IMR-90 (cell line): ENCODE data around the gene SNTG2. TPM values are rescaled to one million over a fixed set of nuclear protein-coding genes. Genes with fewer than 3 reads are reported as not detected.

Source experiments
- ATAC-seq: fragments of 200-7000 bp; cut with Tn5 transposase; 2 replicates; pipeline ENCODE4 v1.9.1; 2020; ENCODE audit warnings: low read depth, mild to moderate bottlenecking, moderate library complexity
- BruUV-seq: library from RNA; stranded (reverse); fragments of 400-500 nt; replicated peaks from 2 replicates; lab custom pipeline; 2021; lab: Mats Ljungman, UMichigan
- CTCF ChIA-PET: fragments of 300-600 bp; formaldehyde crosslinking; extraction: SDS; loops from one replicate; lab custom pipeline; 2021; ENCODE audit warnings: antibody characterized with exemption; lab: Yijun Ruan, JAX
- POLR2A ChIA-PET: fragments of 300-600 bp; sonication (Branson Sonifier 250); formaldehyde crosslinking; loops from one replicate; lab custom pipeline; 2022; ENCODE audit warnings: antibody characterized with exemption; ENCODE audit not compliant: unreplicated experiment; lab: Charles Lee
- DNase-seq: peaks from one replicate; pipeline ENCODE4 v3.0.0; 2013
- H2AFZ ChIP-seq: replicated peaks from 2 replicates; pipeline ENCODE3; 2013; ENCODE audit warnings: low read length, mild to moderate bottlenecking; ENCODE audit not compliant: poor library complexity
- H2AK5ac ChIP-seq: 2 replicates; pipeline ENCODE4 v1.6.1; 2013; ENCODE audit warnings: low read depth, low read length, inconsistent platforms
- H2AK9ac ChIP-seq: replicated peaks from 2 replicates; pipeline ENCODE3; 2013; ENCODE audit warnings: mild to moderate bottlenecking, low read depth, low read length, moderate library complexity; ENCODE audit not compliant: poor library complexity
- H2BK120ac ChIP-seq: 2 replicates; pipeline ENCODE4 v1.6.1; 2013; ENCODE audit warnings: low read depth, low read length, inconsistent platforms
- H2BK15ac ChIP-seq: 3 replicates; pipeline ENCODE4 v1.6.1; 2013; ENCODE audit warnings: low read depth, low read length, inconsistent platforms
- H2BK20ac ChIP-seq: 2 replicates; pipeline ENCODE4 v1.6.1; 2013; ENCODE audit warnings: low read depth, mild to moderate bottlenecking, inconsistent platforms, low read length, moderate library complexity
- H2BK5ac ChIP-seq: 2 replicates; pipeline ENCODE4 v1.6.1; 2013; ENCODE audit warnings: mild to moderate bottlenecking, low read depth, low read length, inconsistent platforms; ENCODE audit not compliant: poor library complexity, severe bottlenecking
- H3K14ac ChIP-seq: replicated peaks from 2 replicates; pipeline ENCODE4 v1.6.1; 2013; ENCODE audit warnings: low read depth, low read length, inconsistent platforms
- H3K18ac ChIP-seq: 2 replicates; pipeline ENCODE4 v1.6.1; 2013; ENCODE audit warnings: low read depth, low read length, control low read depth
- H3K23ac ChIP-seq: 2 replicates; pipeline ENCODE4 v1.6.1; 2013; ENCODE audit warnings: low read depth, low read length, inconsistent platforms
- H3K27ac ChIP-seq: 2 replicates; pipeline ENCODE4 v1.5.1; 2013; ENCODE audit warnings: mild to moderate bottlenecking, control low read depth, low read length; ENCODE audit not compliant: insufficient read depth
- H3K27me3 ChIP-seq: 2 replicates; pipeline ENCODE4 v1.6.1; 2013; ENCODE audit warnings: low read length; ENCODE audit not compliant: control insufficient read depth, insufficient read depth
- H3K36me3 ChIP-seq: 2 replicates; pipeline ENCODE4 v1.6.1; 2013; ENCODE audit warnings: low read length, mixed read lengths; ENCODE audit not compliant: control insufficient read depth, insufficient read depth
- H3K4ac ChIP-seq: 2 replicates; pipeline ENCODE4 v1.6.1; 2013; ENCODE audit warnings: low read depth, low read length, inconsistent platforms
- H3K4me1 ChIP-seq: 2 replicates; pipeline ENCODE4 v1.6.1; 2013; ENCODE audit warnings: low read length, mixed read lengths; ENCODE audit not compliant: control insufficient read depth, insufficient read depth
- H3K4me2 ChIP-seq: 2 replicates; pipeline ENCODE4 v1.6.1; 2013; ENCODE audit warnings: low read depth, mild to moderate bottlenecking, control low read depth, low read length, moderate library complexity
- H3K4me3 ChIP-seq: 2 replicates; pipeline ENCODE4 v1.5.1; 2013; ENCODE audit warnings: low read depth, mild to moderate bottlenecking, control low read depth, low read length, moderate library complexity; ENCODE audit not compliant: insufficient read depth
- H3K56ac ChIP-seq: 2 replicates; pipeline ENCODE4 v1.6.1; 2013; ENCODE audit warnings: low read length, inconsistent platforms; ENCODE audit not compliant: insufficient read depth; ENCODE audit errors: extremely low read depth
- H3K79me1 ChIP-seq, 2 experiments: 2 replicates each; pipeline ENCODE4 v1.6.1; 2013; ENCODE audit warnings: low read length in 2 of 2, inconsistent platforms in 1 of 2, low read depth in 1 of 2
- H3K9ac ChIP-seq: 2 replicates; pipeline ENCODE4 v1.6.1; 2013; ENCODE audit warnings: low read depth, low read length, control low read depth
- H3K9me1 ChIP-seq: 2 replicates; pipeline ENCODE4 v1.6.1; 2013; ENCODE audit warnings: low read length, inconsistent platforms; ENCODE audit not compliant: insufficient read depth
- H3K9me3 ChIP-seq: 2 replicates; pipeline ENCODE4 v1.6.1; 2013; ENCODE audit warnings: low read length; ENCODE audit not compliant: control insufficient read depth, insufficient read depth
- H4K20me1 ChIP-seq: 2 replicates; pipeline ENCODE4 v1.6.1; 2013; ENCODE audit warnings: low read length, inconsistent platforms; ENCODE audit not compliant: insufficient read depth
- H4K5ac ChIP-seq: 2 replicates; pipeline ENCODE4 v1.6.1; 2013; ENCODE audit warnings: mild to moderate bottlenecking, low read depth, low read length, control low read depth
- H4K8ac ChIP-seq, 2 experiments: 2 replicates each; pipeline ENCODE4 v1.6.1; 2013; ENCODE audit warnings: low read depth in 2 of 2, low read length in 2 of 2, control low read depth in 1 of 2, inconsistent platforms in 1 of 2
- H4K91ac ChIP-seq: 2 replicates; pipeline ENCODE4 v1.6.1; 2013; ENCODE audit warnings: low read depth, low read length, inconsistent platforms; ENCODE audit not compliant: insufficient read depth
- CEBPB ChIP-seq: IDR thresholded peaks from 2 replicates; pipeline ENCODE4 v1.6.1; 2012; ENCODE audit warnings: low read depth, low read length, improper control_type of control experiment
- CHD1 ChIP-seq: IDR thresholded peaks from 2 replicates; pipeline ENCODE4 v1.6.1; 2012; ENCODE audit warnings: low read depth, low read length, improper control_type of control experiment
- FOS ChIP-seq: fragments of 150-350 bp; IDR thresholded peaks from 2 replicates; pipeline ENCODE4 v1.6.1; 2016; ENCODE audit warnings: low read depth, low read length
- MAZ ChIP-seq: IDR thresholded peaks from 2 replicates; pipeline ENCODE4 v1.6.1; 2012; ENCODE audit warnings: low read depth, mild to moderate bottlenecking, low read length, improper control_type of control experiment, moderate library complexity, borderline replicate concordance
- MXI1 ChIP-seq: IDR thresholded peaks from 2 replicates; pipeline ENCODE4 v1.6.1; 2012; ENCODE audit warnings: low read depth, mild to moderate bottlenecking, low read length, moderate library complexity, borderline replicate concordance
- NFE2L2 ChIP-seq: fragments of 150-350 bp; IDR thresholded peaks from 2 replicates; pipeline ENCODE4 v1.6.1; 2016; ENCODE audit warnings: low read depth, mild to moderate bottlenecking, low read length
- RAD21 ChIP-seq: IDR thresholded peaks from 2 replicates; pipeline ENCODE4 v1.6.1; 2012; ENCODE audit warnings: low read length, improper control_type of control experiment
- RCOR1 ChIP-seq: IDR thresholded peaks from 2 replicates; pipeline ENCODE4 v1.6.1; 2012; ENCODE audit warnings: mild to moderate bottlenecking, low read length, improper control_type of control experiment; ENCODE audit not compliant: insufficient replicate concordance
- RFX5 ChIP-seq: IDR thresholded peaks from 2 replicates; pipeline ENCODE4 v1.8.0; 2012; ENCODE audit warnings: low read depth, mild to moderate bottlenecking, low read length, moderate library complexity
- SMC3 ChIP-seq: fragments of 150-350 bp; IDR thresholded peaks from 2 replicates; pipeline ENCODE4 v1.6.1; 2016; ENCODE audit warnings: low read depth, mild to moderate bottlenecking, antibody characterized with exemption, low read length, moderate library complexity
- WGBS, 2 experiments: methylation state at CpG; one replicate each; pipeline versions ENCODE4 v1.1.5 to v1.1.7; 2013; ENCODE audit warnings: missing lambda C conversion rate in 2 of 2; ENCODE audit not compliant: insufficient read length in 1 of 2; ENCODE audit errors: extremely low coverage in 2 of 2; 5-methylcytosine and 5-hydroxymethylcytosine counted together
- dilution Hi-C: fragments of 300-500 bp; cut with HindIII; formaldehyde crosslinking; loops from one replicate; pipeline ENCODE4 v1.14.3; 2018; ENCODE audit warnings: low sequenced_read_pairs; ENCODE audit not compliant: unreplicated experiment
- in situ Hi-C: fragments of 300-500 bp; cut with MboI; formaldehyde crosslinking; loops from 3 replicates; pipeline ENCODE4 v1.14.3; 2019; ENCODE audit warnings: low sequenced_read_pairs, inconsistent platforms, mixed read lengths
- intact Hi-C: fragments of 100-400 bp; cut with micrococcal nuclease; formaldehyde crosslinking; loops from 2 replicates; pipeline ENCODE4 v1.10.0; 2022
- polyA plus RNA-seq, 3 experiments: library from polyadenylated mRNA; depleted of rRNA; stranded (reverse); fragments of >200 nt; gene quantifications; 2 replicates each; pipeline ENCODE4 v1.2.3, GENCODE V29; 2012; ENCODE audit warnings: low replicate concordance in 1 of 3
- total RNA-seq: library from RNA; depleted of rRNA; stranded (reverse); fragments of >200 nt; gene quantifications from 2 replicates; pipeline ENCODE4 v1.2.3, GENCODE V29; 2012
- TF ChIP-seq, protein P1 (sequence below): fragments of 150-350 bp; IDR thresholded peaks from 2 replicates; pipeline ENCODE4 v1.6.1; 2016; ENCODE audit warnings: low read depth, mild to moderate bottlenecking, low read length, moderate library complexity, borderline replicate concordance
- TF ChIP-seq, protein P2 (sequence below): fragments of 150-350 bp; IDR thresholded peaks from 2 replicates; pipeline ENCODE4 v1.6.1; 2017; ENCODE audit warnings: mild to moderate bottlenecking, antibody characterized with exemption, low read length, low read depth

Gene SNTG2
- total and polyA plus RNA-seq, 2 of the 4 experiments (the other 2 are of a cell fraction): under 0.01 to 0.17 TPM

DNA sequence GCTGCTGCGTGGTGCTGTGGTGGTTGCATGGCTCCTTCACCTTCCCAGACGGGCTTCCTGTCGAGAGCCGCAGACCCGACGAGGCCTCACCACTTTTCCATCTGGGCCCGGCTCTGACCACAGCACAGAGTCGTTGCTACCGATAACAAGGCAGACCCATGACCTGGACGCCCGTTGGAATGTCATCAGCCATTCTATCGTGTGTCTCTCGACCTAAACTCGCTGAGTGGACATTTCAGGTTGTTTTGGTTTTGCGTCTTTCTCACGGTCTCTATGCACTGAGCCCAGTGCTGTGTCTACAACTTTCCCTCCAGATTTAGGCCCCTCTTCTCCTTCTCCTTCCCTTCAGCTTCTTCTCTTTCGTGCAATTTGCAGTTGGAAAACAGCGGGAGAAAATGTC is 257.9 kb downstream of the SNTG2 start:
- WGBS, 2 experiments: 54% methylated on average over 14 of the region's 18 CpGs; no CpG with 5 or more reads in 1 of the 2 experiments
- no peaks in the 10 kb centered on the region for H3K4me1 ChIP-seq
- ATAC-seq (no peak), DNase-seq (no peak)
- no peak overlapping the region for H2BK120ac ChIP-seq
- no peak overlapping the region for H3K14ac ChIP-seq
- BruUV-seq: no TSS peak
- no peak overlapping the region for H2BK15ac ChIP-seq
- H3K27me3 ChIP-seq: no peaks in the 10 kb centered on the region
- H3K9me1 ChIP-seq: no peaks in the 10 kb centered on the region
- H3K4me2 ChIP-seq: no peak overlapping the region
- no peaks in the 10 kb centered on the region for H4K20me1 ChIP-seq
- no peaks in the 10 kb centered on the region for H3K79me1 ChIP-seq
- H3K4ac ChIP-seq: no peak overlapping the region
- H2BK5ac ChIP-seq: no peak overlapping the region
- no peaks in the 10 kb centered on the region for H3K36me3 ChIP-seq
- H2AK9ac ChIP-seq: no peak overlapping the region
- intact Hi-C loops (no loop called here), in situ Hi-C loops (no loop called here), dilution Hi-C loops (no loop called here)
- no peak overlapping the region for H3K27ac ChIP-seq
- no peak overlapping the region for H4K91ac ChIP-seq
- no peak overlapping the region for H2AFZ ChIP-seq
- H3K4me3 ChIP-seq: no peak overlapping the region
- peaks cover 16% of the 10 kb centered on the region; the same call in 1 of the 2 replicates for H3K9me3 ChIP-seq
- POLR2A ChIA-PET: no interaction called here
- no peak overlapping the region for H3K56ac ChIP-seq
- H4K8ac ChIP-seq: no peak overlapping the region
- no peak overlapping the region for H4K5ac ChIP-seq
- no peak overlapping the region for H3K18ac ChIP-seq
- CTCF ChIA-PET: no interaction called here
- no peak overlapping the region for H3K9ac ChIP-seq
- H2AK5ac ChIP-seq: no peak overlapping the region
- TF ChIP-seq RAD21 (no peak), CHD1 (no peak), RCOR1 (no peak), RFX5 (no peak), MXI1 (no peak), CEBPB (no peak), NFE2L2 (no peak), MAZ (no peak), SMC3 (no peak), FOS (no peak)
- TF ChIP-seq, protein P1, sequence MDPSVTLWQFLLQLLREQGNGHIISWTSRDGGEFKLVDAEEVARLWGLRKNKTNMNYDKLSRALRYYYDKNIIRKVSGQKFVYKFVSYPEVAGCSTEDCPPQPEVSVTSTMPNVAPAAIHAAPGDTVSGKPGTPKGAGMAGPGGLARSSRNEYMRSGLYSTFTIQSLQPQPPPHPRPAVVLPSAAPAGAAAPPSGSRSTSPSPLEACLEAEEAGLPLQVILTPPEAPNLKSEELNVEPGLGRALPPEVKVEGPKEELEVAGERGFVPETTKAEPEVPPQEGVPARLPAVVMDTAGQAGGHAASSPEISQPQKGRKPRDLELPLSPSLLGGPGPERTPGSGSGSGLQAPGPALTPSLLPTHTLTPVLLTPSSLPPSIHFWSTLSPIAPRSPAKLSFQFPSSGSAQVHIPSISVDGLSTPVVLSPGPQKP: no peak
- TF ChIP-seq, protein P2, sequence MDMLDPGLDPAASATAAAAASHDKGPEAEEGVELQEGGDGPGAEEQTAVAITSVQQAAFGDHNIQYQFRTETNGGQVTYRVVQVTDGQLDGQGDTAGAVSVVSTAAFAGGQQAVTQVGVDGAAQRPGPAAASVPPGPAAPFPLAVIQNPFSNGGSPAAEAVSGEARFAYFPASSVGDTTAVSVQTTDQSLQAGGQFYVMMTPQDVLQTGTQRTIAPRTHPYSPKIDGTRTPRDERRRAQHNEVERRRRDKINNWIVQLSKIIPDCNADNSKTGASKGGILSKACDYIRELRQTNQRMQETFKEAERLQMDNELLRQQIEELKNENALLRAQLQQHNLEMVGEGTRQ: no peak
- no peak overlapping the region for H3K23ac ChIP-seq
- H2BK20ac ChIP-seq: no peak overlapping the region
